ENCODE measurements around the gene TBATA.
"Not testable (repeated sequence)": the region's sequence is repeated elsewhere in the genome, so short reads cannot be mapped to it uniquely, and the experiment has no call there.

TBATA gene

GRCh38 chr10:70774810-70775678 lies 10.1 kb downstream of the TBATA start:
- ChIA-PET POLR2A (no interaction called here), CTCF (interaction anchor here (1.8 kb wide), 1 partner anchor 18 kb away, joined by 4 read pairs; no protein-coding TSS in a partner anchor)
- no peak overlapping the region for H3K4me3 ChIP-seq (ENCODE audit: control insufficient read depth in 1 of 7, extremely low read depth in 1 of 7, insufficient read depth in 4 of 7, low read depth in 2 of 7, low read length in 6 of 7)
- no peaks in the 10 kb centered on the region for H3K9me3 ChIP-seq (ENCODE audit: control extremely low read depth in 1 of 5, control insufficient read depth in 4 of 5, insufficient read depth in 2 of 5, low read depth in 1 of 5, low read length in 4 of 5)
- no peaks in the 10 kb centered on the region for H3K36me3 ChIP-seq (ENCODE audit: control insufficient read depth in 4 of 4, insufficient read depth in 4 of 4, low read length in 3 of 4)
- no peak for DNase-seq
- H3K27me3 ChIP-seq (replicated peaks in 2 of 5; ENCODE audit: control insufficient read depth in 4 of 5, insufficient read depth in 5 of 5, low read length in 4 of 5), result no peaks in the 10 kb centered on the region
- 88% methylated on average over 11 of the region's 14 CpGs for WGBS (ENCODE audit: insufficient coverage)
- H3K27ac ChIP-seq (ENCODE audit: insufficient read depth in 1 of 2, low read depth in 1 of 2, low read length in 2 of 2, poor library complexity in 1 of 2, severe bottlenecking in 2 of 2), result no peak overlapping the region
- no peaks in the 10 kb centered on the region for H3K4me1 ChIP-seq (ENCODE audit: control extremely low read depth in 1 of 4, control insufficient read depth in 4 of 4, insufficient read depth in 4 of 4, low read length in 3 of 4)

GRCh38 chr10:70773965-70774809 lies 11.0 kb downstream of the TBATA start:
- Histone ChIP-seq H3K36me3 (ENCODE audit: control insufficient read depth in 4 of 4, insufficient read depth in 4 of 4, low read length in 3 of 4) (no peaks in the 10 kb centered on the region), H3K4me3 (ENCODE audit: control insufficient read depth in 1 of 7, extremely low read depth in 1 of 7, insufficient read depth in 4 of 7, low read depth in 2 of 7, low read length in 6 of 7) (no peak overlapping the region), H3K4me1 (ENCODE audit: control extremely low read depth in 1 of 4, control insufficient read depth in 4 of 4, insufficient read depth in 4 of 4, low read length in 3 of 4) (no peaks in the 10 kb centered on the region), H3K27ac (ENCODE audit: insufficient read depth in 1 of 2, low read depth in 1 of 2, low read length in 2 of 2, poor library complexity in 1 of 2, severe bottlenecking in 2 of 2) (no peak overlapping the region), H3K27me3 (replicated peaks in 2 of 5; ENCODE audit: control insufficient read depth in 4 of 5, insufficient read depth in 5 of 5, low read length in 4 of 5) (no peaks in the 10 kb centered on the region), H3K9me3 (ENCODE audit: control extremely low read depth in 1 of 5, control insufficient read depth in 4 of 5, insufficient read depth in 2 of 5, low read depth in 1 of 5, low read length in 4 of 5) (no peaks in the 10 kb centered on the region)
- ChIA-PET POLR2A (no interaction called here), CTCF (interaction anchor here (1.8 kb wide), 1 partner anchor 18 kb away, joined by 4 read pairs; no protein-coding TSS in a partner anchor)
- 88% methylated on average over 11 of the region's 14 CpGs for WGBS (ENCODE audit: insufficient coverage)
- no peak for DNase-seq

GRCh38 chr10:70773461-70773860 lies 11.7 kb downstream of the TBATA start:
- no peak for DNase-seq
- no peaks in the 10 kb centered on the region for H3K9me3 ChIP-seq (ENCODE audit: control extremely low read depth in 1 of 5, control insufficient read depth in 4 of 5, insufficient read depth in 2 of 5, low read depth in 1 of 5, low read length in 4 of 5)
- H3K27me3 ChIP-seq (replicated peaks in 2 of 5; ENCODE audit: control insufficient read depth in 4 of 5, insufficient read depth in 5 of 5, low read length in 4 of 5), result no peaks in the 10 kb centered on the region
- ChIA-PET CTCF (interaction anchor here (1.8 kb wide), 1 partner anchor 17 kb away, joined by 4 read pairs; no protein-coding TSS in a partner anchor), POLR2A (no interaction called here)
- H3K4me1 ChIP-seq (ENCODE audit: control extremely low read depth in 1 of 4, control insufficient read depth in 4 of 4, insufficient read depth in 4 of 4, low read length in 3 of 4), result no peaks in the 10 kb centered on the region
- 86% methylated on average over 9 of the region's 9 CpGs for WGBS (ENCODE audit: insufficient coverage)
- no peak overlapping the region for H3K4me3 ChIP-seq (ENCODE audit: control insufficient read depth in 1 of 7, extremely low read depth in 1 of 7, insufficient read depth in 4 of 7, low read depth in 2 of 7, low read length in 6 of 7)
- H3K36me3 ChIP-seq (ENCODE audit: control insufficient read depth in 4 of 4, insufficient read depth in 4 of 4, low read length in 3 of 4), result no peaks in the 10 kb centered on the region
- no peak overlapping the region for H3K27ac ChIP-seq (ENCODE audit: insufficient read depth in 1 of 2, low read depth in 1 of 2, low read length in 2 of 2, poor library complexity in 1 of 2, severe bottlenecking in 2 of 2)

- WGBS (ENCODE audit: insufficient coverage), result 97% methylated on average over 4 of the region's 4 CpGs
- POLR2A ChIA-PET, result no interaction called here
- H3K9me3 ChIP-seq (ENCODE audit: control extremely low read depth in 1 of 5, control insufficient read depth in 4 of 5, insufficient read depth in 2 of 5, low read depth in 1 of 5, low read length in 4 of 5), result no peaks in the 10 kb centered on the region
- no peaks in the 10 kb centered on the region for H3K36me3 ChIP-seq (ENCODE audit: control insufficient read depth in 4 of 4, insufficient read depth in 4 of 4, low read length in 3 of 4)
- H3K27me3 ChIP-seq (replicated peaks in 2 of 5; ENCODE audit: control insufficient read depth in 4 of 5, insufficient read depth in 5 of 5, low read length in 4 of 5), result no peaks in the 10 kb centered on the region
- no peak overlapping the region for H3K27ac ChIP-seq (ENCODE audit: insufficient read depth in 1 of 2, low read depth in 1 of 2, low read length in 2 of 2, poor library complexity in 1 of 2, severe bottlenecking in 2 of 2)
- H3K4me3 ChIP-seq (ENCODE audit: control insufficient read depth in 1 of 7, extremely low read depth in 1 of 7, insufficient read depth in 4 of 7, low read depth in 2 of 7, low read length in 6 of 7), result no peak overlapping the region
- DNase-seq, result no peak
- H3K4me1 ChIP-seq (ENCODE audit: control extremely low read depth in 1 of 4, control insufficient read depth in 4 of 4, insufficient read depth in 4 of 4, low read length in 3 of 4), result no peaks in the 10 kb centered on the region
- CTCF ChIA-PET, result no interaction called here
Measured at GRCh38 chr10:70772627-70773026, 12.6 kb downstream of the TBATA start.

- peaks cover 0 to under 1% (median 0%) of the 10 kb centered on the region in 5 experiments for H3K9me3 ChIP-seq (ENCODE audit: control extremely low read depth in 1 of 5, control insufficient read depth in 4 of 5, insufficient read depth in 2 of 5, low read depth in 1 of 5, low read length in 4 of 5)
- POLR2A ChIA-PET, result no interaction called here
- H3K27me3 ChIP-seq (replicated peaks in 2 of 5; ENCODE audit: control insufficient read depth in 4 of 5, insufficient read depth in 5 of 5, low read length in 4 of 5), result no peaks in the 10 kb centered on the region
- H3K4me3 ChIP-seq (ENCODE audit: control insufficient read depth in 1 of 7, extremely low read depth in 1 of 7, insufficient read depth in 4 of 7, low read depth in 2 of 7, low read length in 6 of 7), result no peak overlapping the region
- no peaks in the 10 kb centered on the region for H3K36me3 ChIP-seq (ENCODE audit: control insufficient read depth in 4 of 4, insufficient read depth in 4 of 4, low read length in 3 of 4)
- no peaks in the 10 kb centered on the region for H3K4me1 ChIP-seq (ENCODE audit: control extremely low read depth in 1 of 4, control insufficient read depth in 4 of 4, insufficient read depth in 4 of 4, low read length in 3 of 4)
- 96% methylated on average over 3 of the region's 8 CpGs for WGBS (ENCODE audit: insufficient coverage)
- no peak overlapping the region for H3K27ac ChIP-seq (ENCODE audit: insufficient read depth in 1 of 2, low read depth in 1 of 2, low read length in 2 of 2, poor library complexity in 1 of 2, severe bottlenecking in 2 of 2)
- no peak for DNase-seq
- CTCF ChIA-PET, result interaction anchor here (1.1 to 1.5 kb wide), 2 partner anchors 21 to 222 kb away, joined by 3 read pairs; no protein-coding TSS in a partner anchor
Measured at GRCh38 chr10:70771311-70772194, 13.6 kb downstream of the TBATA start.

- POLR2A ChIA-PET; H3K4me1 ChIP-seq (ENCODE audit: control extremely low read depth in 1 of 4, control insufficient read depth in 4 of 4, insufficient read depth in 4 of 4, low read length in 3 of 4); H3K36me3 ChIP-seq (ENCODE audit: control insufficient read depth in 4 of 4, insufficient read depth in 4 of 4, low read length in 3 of 4); H3K27ac ChIP-seq (ENCODE audit: insufficient read depth in 1 of 2, low read depth in 1 of 2, low read length in 2 of 2, poor library complexity in 1 of 2, severe bottlenecking in 2 of 2); H3K4me3 ChIP-seq (ENCODE audit: control insufficient read depth in 1 of 7, extremely low read depth in 1 of 7, insufficient read depth in 4 of 7, low read depth in 2 of 7, low read length in 6 of 7); DNase-seq; H3K27me3 ChIP-seq (replicated peaks in 2 of 5; ENCODE audit: control insufficient read depth in 4 of 5, insufficient read depth in 5 of 5, low read length in 4 of 5): not testable (repeated sequence)
- 97% methylated on average over 4 of the region's 7 CpGs for WGBS (ENCODE audit: insufficient coverage)
- CTCF ChIA-PET, result interaction anchor here (1.1 to 1.5 kb wide), 2 partner anchors 20 to 221 kb away, joined by 3 read pairs; no protein-coding TSS in a partner anchor
- peaks cover 0 to 10% (median 6%) of the 10 kb centered on the region in 5 experiments for H3K9me3 ChIP-seq (ENCODE audit: control extremely low read depth in 1 of 5, control insufficient read depth in 4 of 5, insufficient read depth in 2 of 5, low read depth in 1 of 5, low read length in 4 of 5)
Measured at GRCh38 chr10:70770516-70770915, 14.7 kb downstream of the TBATA start.
